Measurements from ENCODE around the gene NRP1. TPM values are rescaled to one million over a fixed set of nuclear protein-coding genes. Genes with fewer than 3 reads are reported as not detected.

NRP1 gene
- total and polyA plus RNA-seq, 4 donors, result 14.6 to 55.6 (median 37.8) TPM

GRCh38 chr10:33350041-33350440 is 15.6 kb upstream of the NRP1 start:
- WGBS, result 93% methylated on average over 2 of the region's 2 CpGs

More at GRCh38 chr10:33350041-33350440, 15.6 kb upstream of the NRP1 start:
- H3K4me3 ChIP-seq (ENCODE audit: low read depth in 1 of 3, low read length in 3 of 3), result no peak overlapping the region
- no peak for DNase-seq (ENCODE audit: low spot score)
- H3K27me3 ChIP-seq (ENCODE audit: control insufficient read depth in 4 of 4, insufficient read depth in 4 of 4, low read length in 3 of 4), result no peaks in the 10 kb centered on the region
- H3K27ac ChIP-seq (ENCODE audit: low read depth in 1 of 2, low read length in 2 of 2), result no peak overlapping the region
- H3K4me1 ChIP-seq (ENCODE audit: control insufficient read depth in 4 of 4, insufficient read depth in 4 of 4, low read length in 3 of 4), result no peaks in the 10 kb centered on the region
- H3K9me3 ChIP-seq (ENCODE audit: control insufficient read depth in 4 of 4, low read length in 3 of 4), result no peaks in the 10 kb centered on the region
- H3K9ac ChIP-seq (ENCODE audit: low read depth in 1 of 2, low read length in 2 of 2), result no peak overlapping the region
- H3K36me3 ChIP-seq (ENCODE audit: control insufficient read depth in 4 of 4, insufficient read depth in 3 of 4, low read depth in 1 of 4, low read length in 3 of 4), result no peaks in the 10 kb centered on the region
- TF ChIP-seq RAD21 (IDR thresholded peaks at IDR 0.05) (no peak), EGR1 (IDR thresholded peaks at IDR 0.05; ENCODE audit: low read depth in 2 of 2) (no peak), GABPA (IDR thresholded peaks at IDR 0.05 in 1 of 2, conservative IDR thresholded peaks at IDR 0.05 in 1 of 2) (no peak), TAF1 (conservative IDR thresholded peaks at IDR 0.05) (no peak), RXRA (IDR thresholded peaks at IDR 0.05) (no peak), YY1 (IDR thresholded peaks at IDR 0.05) (no peak), ATF3 (IDR thresholded peaks at IDR 0.05) (no peak), CTCF (IDR thresholded peaks at IDR 0.05; ENCODE audit: low read depth, low read length, missing input control) (no peak), NR2F2 (IDR thresholded peaks at IDR 0.05) (no peak), REST (IDR thresholded peaks at IDR 0.05) (no peak), HNF4G (IDR thresholded peaks at IDR 0.05) (no peak), SP1 (IDR thresholded peaks at IDR 0.05) (no peak), JUND (IDR thresholded peaks at IDR 0.05) (no peak), ZBTB33 (IDR thresholded peaks at IDR 0.05) (no peak), FOXA2 (IDR thresholded peaks at IDR 0.05) (no peak), FOXA1 (IDR thresholded peaks at IDR 0.05) (no peak), HNF4A (conservative IDR thresholded peaks at IDR 0.05) (no peak)
